ENCODE measurements around the gene B3GALT5. TPM values are rescaled to one million over a fixed set of nuclear protein-coding genes. Genes with fewer than 3 reads are reported as not detected.

Gene B3GALT5
- total and polyA plus RNA-seq, 3 donors from 2014 or later = 1.0 to 2.8 (median 2.7) TPM

- Histone ChIP-seq H3K27me3 (no peaks in the 10 kb centered on the region), H3K9me3 (no peaks in the 10 kb centered on the region), H3K4me1 (no peaks in the 10 kb centered on the region), H3K27ac (no peak overlapping the region), H3K4me3 (no peak overlapping the region), H3K36me3 (ENCODE audit: low read depth, missing control alignments) (no peaks in the 10 kb centered on the region)
- TF ChIP-seq CTCF (IDR thresholded peaks at IDR 0.05) = no peak
- TF ChIP-seq POLR2A (IDR thresholded peaks at IDR 0.05) = no peak
- no peak for DNase-seq
- WGBS, 2 donors = 51% methylated on average over 13 of the region's 13 CpGs
- intact Hi-C loops (cut with DNase I; ENCODE audit: low total_unique reads) = no loop called here
Measured at GRCh38 chr21:39638281-39638680, 25.5 kb downstream of the B3GALT5 start.

- Histone ChIP-seq H3K36me3 (ENCODE audit: low read depth, missing control alignments) (no peaks in the 10 kb centered on the region), H3K27me3 (no peaks in the 10 kb centered on the region), H3K4me3 (no peak overlapping the region), H3K4me1 (no peaks in the 10 kb centered on the region), H3K9me3 (no peaks in the 10 kb centered on the region), H3K27ac (no peak overlapping the region)
- DNase-seq = no peak
- no peak for TF ChIP-seq POLR2A (IDR thresholded peaks at IDR 0.05)
- no peak for TF ChIP-seq CTCF (IDR thresholded peaks at IDR 0.05)
- WGBS, 2 donors = 95% methylated on average over 4 of the region's 4 CpGs
- intact Hi-C loops (cut with DNase I; ENCODE audit: low total_unique reads) = no loop called here
Measured at GRCh38 chr21:39640754-39641153, 28.0 kb downstream of the B3GALT5 start.

DNA sequence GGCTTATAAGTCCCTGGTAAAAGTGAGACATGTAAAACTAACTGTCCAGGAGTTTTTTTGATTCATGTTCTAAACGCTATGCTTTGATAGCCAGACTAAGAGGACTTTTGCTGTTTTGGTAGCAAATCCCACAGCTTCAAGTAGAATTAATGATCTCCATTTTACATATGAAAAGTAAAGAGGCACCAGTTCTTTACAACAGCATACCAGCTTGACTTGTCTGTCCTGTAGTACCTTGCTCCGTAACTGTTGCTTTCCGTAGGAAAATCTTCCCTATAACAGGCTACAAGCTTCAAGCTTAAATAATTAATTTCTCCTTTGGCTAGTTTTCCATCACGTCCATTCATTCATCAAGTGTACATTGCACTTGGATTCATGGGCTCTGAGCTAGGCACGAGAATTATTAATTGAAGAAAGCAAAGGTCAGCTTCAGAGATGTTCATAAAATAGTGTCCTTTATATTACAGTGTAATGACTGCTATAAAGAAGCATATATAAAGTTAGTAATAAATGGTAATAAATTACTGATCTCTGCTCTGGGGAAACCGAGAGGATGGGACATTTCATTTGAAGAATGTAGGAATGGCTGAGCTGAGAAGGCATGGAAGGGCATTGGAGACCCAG, 29.2 kb downstream of the B3GALT5 start:
- H3K4me3 ChIP-seq = no peak overlapping the region
- H3K27ac ChIP-seq = no peak overlapping the region
- no peaks in the 10 kb centered on the region for H3K9me3 ChIP-seq
- H3K36me3 ChIP-seq (ENCODE audit: low read depth, missing control alignments) = no peaks in the 10 kb centered on the region
- DNase-seq = no peak
- H3K27me3 ChIP-seq = no peaks in the 10 kb centered on the region
- no peak for TF ChIP-seq POLR2A (IDR thresholded peaks at IDR 0.05)
- no peak for TF ChIP-seq CTCF (IDR thresholded peaks at IDR 0.05)
- no peaks in the 10 kb centered on the region for H3K4me1 ChIP-seq
- intact Hi-C loops (cut with DNase I; ENCODE audit: low total_unique reads) = no loop called here
- WGBS, 2 donors = 78 to 79% methylated on average over 6 of the region's 6 CpGs

- Histone ChIP-seq H3K4me3 (no peak overlapping the region), H3K4me1 (no peaks in the 10 kb centered on the region), H3K36me3 (ENCODE audit: low read depth, missing control alignments) (no peaks in the 10 kb centered on the region), H3K9me3 (no peaks in the 10 kb centered on the region), H3K27me3 (no peaks in the 10 kb centered on the region), H3K27ac (no peak overlapping the region)
- 79 to 81% methylated on average over 6 of the region's 6 CpGs for WGBS, 2 donors
- TF ChIP-seq CTCF (IDR thresholded peaks at IDR 0.05) (no peak), POLR2A (IDR thresholded peaks at IDR 0.05) (no peak)
- DNase-seq = no peak
- intact Hi-C loops (cut with DNase I; ENCODE audit: low total_unique reads) = no loop called here
Measured at GRCh38 chr21:39644062-39644560, 31.4 kb downstream of the B3GALT5 start.

DNA sequence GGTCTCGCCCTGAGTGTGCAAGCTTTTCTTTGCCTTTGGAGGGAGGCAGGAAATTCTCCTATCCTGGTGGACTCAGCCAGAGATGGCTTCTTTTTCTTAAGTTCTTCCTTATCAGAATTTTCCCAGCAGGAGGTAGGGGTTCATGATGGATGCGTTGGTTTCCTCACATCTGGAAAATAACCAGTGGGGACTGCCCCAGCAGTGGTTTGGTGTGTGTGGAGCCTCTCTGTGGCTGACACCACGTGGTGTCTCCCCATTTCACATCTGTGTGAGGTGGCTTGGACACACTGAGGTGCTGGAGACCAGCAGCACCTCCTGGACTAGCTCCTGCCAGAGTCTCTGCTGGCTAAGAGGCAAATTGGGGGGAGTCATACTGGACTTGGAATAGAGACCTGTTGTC, 32.6 kb downstream of the B3GALT5 start:
- no peak for TF ChIP-seq POLR2A (IDR thresholded peaks at IDR 0.05)
- no peak for TF ChIP-seq CTCF (IDR thresholded peaks at IDR 0.05)
- DNase-seq = no peak
- H3K9me3 ChIP-seq = no peaks in the 10 kb centered on the region
- no peak overlapping the region for H3K4me3 ChIP-seq
- no peaks in the 10 kb centered on the region for H3K27me3 ChIP-seq
- no peaks in the 10 kb centered on the region for H3K4me1 ChIP-seq
- H3K27ac ChIP-seq = no peak overlapping the region
- no peaks in the 10 kb centered on the region for H3K36me3 ChIP-seq (ENCODE audit: low read depth, missing control alignments)
- intact Hi-C loops (cut with DNase I; ENCODE audit: low total_unique reads) = no loop called here
- WGBS, 2 donors = 84 to 92% methylated on average over 3 of the region's 3 CpGs

All from testis (tissue), 3 donors.